H9 (cell line): ENCODE measurements around the gene PTMA. TPM values are rescaled to one million over a fixed set of nuclear protein-coding genes. Genes with fewer than 3 reads are reported as not detected.

Source experiments
- DNase-seq: peaks from one replicate; pipeline ENCODE4 v3.0.0-alpha.2; 2017
- H2AFZ ChIP-seq: one replicate; pipeline ENCODE4 v1.6.1; 2013; ENCODE audit warnings: mild to moderate bottlenecking, low read length, control low read depth, moderate library complexity
- H2AK5ac ChIP-seq: 2 replicates; pipeline ENCODE4 v1.6.1; 2013; ENCODE audit warnings: low read length, control low read depth, mixed read lengths; ENCODE audit not compliant: insufficient read length
- H2BK120ac ChIP-seq: one replicate; pipeline ENCODE4 v1.6.1; 2013; ENCODE audit warnings: low read depth, mild to moderate bottlenecking, low read length, control low read depth, inconsistent platforms; ENCODE audit not compliant: poor library complexity, severe bottlenecking
- H2BK12ac ChIP-seq: 2 replicates; pipeline ENCODE4 v1.6.1; 2013; ENCODE audit warnings: low read length, control low read depth, mixed read lengths, low read depth; ENCODE audit not compliant: insufficient read length
- H2BK15ac ChIP-seq: 2 replicates; pipeline ENCODE4 v1.6.1; 2013; ENCODE audit warnings: low read depth, low read length, control low read depth
- H2BK20ac ChIP-seq: one replicate; pipeline ENCODE4 v1.6.1; 2013; ENCODE audit warnings: low read depth, mild to moderate bottlenecking, low read length, control low read depth, inconsistent platforms; ENCODE audit not compliant: poor library complexity, severe bottlenecking
- H2BK5ac ChIP-seq: 2 replicates; pipeline ENCODE4 v1.6.1; 2013; ENCODE audit warnings: low read length, control low read depth, mixed read lengths; ENCODE audit not compliant: insufficient read length
- H3K14ac ChIP-seq: 2 replicates; pipeline ENCODE4 v1.6.1; 2013; ENCODE audit warnings: low read length, control low read depth; ENCODE audit not compliant: insufficient read depth
- H3K18ac ChIP-seq: 2 replicates; pipeline ENCODE4 v1.6.1; 2013; ENCODE audit warnings: low read depth, mild to moderate bottlenecking, mixed read lengths, low read length, control low read depth; ENCODE audit not compliant: insufficient read length
- H3K23ac ChIP-seq: 2 replicates; pipeline ENCODE4 v1.6.1; 2013; ENCODE audit warnings: low read length, control low read depth, mixed read lengths, low read depth; ENCODE audit not compliant: insufficient read length
- H3K23me2 ChIP-seq: 2 replicates; pipeline ENCODE4 v1.6.1; 2013; ENCODE audit warnings: low read depth, mild to moderate bottlenecking, mixed read lengths, low read length, control low read depth; ENCODE audit not compliant: insufficient read length, poor library complexity, severe bottlenecking
- H3K27ac ChIP-seq: 2 replicates; pipeline ENCODE4 v1.5.1; 2013; ENCODE audit warnings: low read length, control low read depth, mixed read lengths, low read depth; ENCODE audit not compliant: insufficient read length
- H3K27me3 ChIP-seq: 2 replicates; pipeline ENCODE4 v1.6.1; 2013; ENCODE audit warnings: low read length, control low read depth, inconsistent platforms; ENCODE audit not compliant: insufficient read depth
- H3K4ac ChIP-seq: 2 replicates; pipeline ENCODE4 v1.6.1; 2013; ENCODE audit warnings: low read depth, mild to moderate bottlenecking, control low read depth, inconsistent platforms, low read length, moderate library complexity
- H3K4me1 ChIP-seq: 2 replicates; pipeline ENCODE4 v1.6.1; 2013; ENCODE audit warnings: low read length, control low read depth, inconsistent platforms; ENCODE audit not compliant: insufficient read depth
- H3K4me2 ChIP-seq: 2 replicates; pipeline ENCODE4 v1.6.1; 2013; ENCODE audit warnings: low read length, control low read depth, mixed read lengths; ENCODE audit not compliant: insufficient read length, insufficient read depth
- H3K56ac ChIP-seq: 2 replicates; pipeline ENCODE4 v1.6.1; 2013; ENCODE audit warnings: low read depth, mild to moderate bottlenecking, mixed read lengths, low read length, control low read depth; ENCODE audit not compliant: insufficient read length
- H3K79me1 ChIP-seq: 2 replicates; pipeline ENCODE4 v1.6.1; 2013; ENCODE audit warnings: low read depth, mild to moderate bottlenecking, moderate library complexity, low read length, control low read depth, inconsistent platforms; ENCODE audit not compliant: insufficient read depth, poor library complexity, severe bottlenecking
- H3K79me2 ChIP-seq: 2 replicates; pipeline ENCODE4 v1.6.1; 2013; ENCODE audit warnings: low read length, control low read depth, inconsistent platforms; ENCODE audit not compliant: insufficient read depth
- H3K9ac ChIP-seq: 2 replicates; pipeline ENCODE4 v1.6.1; 2013; ENCODE audit warnings: low read length, control low read depth, mixed read lengths; ENCODE audit not compliant: insufficient read length; ENCODE audit errors: extremely low read depth
- H3K9me3 ChIP-seq: one replicate; pipeline ENCODE4 v1.6.1; 2013; ENCODE audit warnings: low read depth, low read length, inconsistent platforms; ENCODE audit not compliant: control insufficient read depth
- H3T11ph ChIP-seq: one replicate; pipeline ENCODE4 v1.6.1; 2013; ENCODE audit warnings: mild to moderate bottlenecking, low read length, control low read depth, inconsistent platforms
- H4K20me1 ChIP-seq: one replicate; pipeline ENCODE4 v1.6.1; 2013; ENCODE audit not compliant: control insufficient read depth, insufficient read length, insufficient read depth
- H4K5ac ChIP-seq: 2 replicates; pipeline ENCODE4 v1.6.1; 2013; ENCODE audit warnings: low read depth, mild to moderate bottlenecking, mixed read lengths, low read length, control low read depth; ENCODE audit not compliant: insufficient read length
- H4K8ac ChIP-seq: replicated peaks from 2 replicates; pipeline ENCODE4 v1.6.1; 2013; ENCODE audit warnings: low read length, control low read depth, mixed read lengths, low read depth; ENCODE audit not compliant: insufficient read length
- H4K91ac ChIP-seq: 2 replicates; pipeline ENCODE4 v1.6.1; 2013; ENCODE audit warnings: low read depth, mild to moderate bottlenecking, moderate library complexity, mixed read lengths, low read length, control low read depth; ENCODE audit not compliant: insufficient read length
- H3K27ac Mint-ChIP-seq, 3 experiments: 2 replicates in 2 of 3; 3 replicates in 1 of 3; pipeline ENCODE4 v1.8.0; 2020 to 2021; ENCODE audit warnings: mixed read lengths in 3 of 3, mild to moderate bottlenecking in 1 of 3, moderate library complexity in 1 of 3
- H3K27me3 Mint-ChIP-seq: 2 replicates; pipeline ENCODE4 v1.8.0; 2021; ENCODE audit warnings: low read depth, mild to moderate bottlenecking, moderate library complexity, mixed read lengths
- H3K36me3 Mint-ChIP-seq, 3 experiments: 2 replicates in 2 of 3; 3 replicates in 1 of 3; pipeline ENCODE4 v1.8.0; 2020 to 2021; ENCODE audit warnings: low read depth in 3 of 3, mixed read lengths in 3 of 3; ENCODE audit not compliant: insufficient read depth in 1 of 3
- H3K4me1 Mint-ChIP-seq, 2 experiments: 2 replicates each; pipeline ENCODE4 v1.8.0; 2020; ENCODE audit warnings: mixed read lengths in 2 of 2
- H3K4me3 Mint-ChIP-seq, 2 experiments: 2 replicates in 1 of 2; 3 replicates in 1 of 2; pipeline ENCODE4 v1.8.0; 2020 to 2021; ENCODE audit warnings: mild to moderate bottlenecking in 2 of 2, mixed read lengths in 2 of 2, moderate library complexity in 1 of 2
- H3K9me3 Mint-ChIP-seq, 2 experiments: 2 replicates in 1 of 2; 3 replicates in 1 of 2; pipeline ENCODE4 v1.8.0; 2020; ENCODE audit warnings: mild to moderate bottlenecking in 2 of 2, mixed read lengths in 2 of 2, moderate library complexity in 1 of 2
- CTCF ChIP-seq: fragments of 200-600 bp; sonication (generic); conservative IDR thresholded peaks from 3 replicates; pipeline ENCODE4 v1.8.0; 2021; ENCODE audit warnings: antibody characterized with exemption, mild to moderate bottlenecking
- WGBS: extraction: QIAGEN DNeasy Blood & Tissue Kit; methylation state at CpG from one replicate; pipeline ENCODE4 v1.1.7; 2013; ENCODE audit warnings: missing lambda C conversion rate, low lambda C conversion rate, mixed read lengths; ENCODE audit not compliant: insufficient read length; ENCODE audit errors: extremely low coverage; 5-methylcytosine and 5-hydroxymethylcytosine counted together
- total RNA-seq: library from RNA; stranded (reverse); gene quantifications from 2 replicates; pipeline ENCODE4 v1.2.1, GENCODE V29; 2021

The PTMA gene
- total RNA-seq, 1 experiment from 2014 or later: 1,963 TPM

GRCh38 chr2:231704017-231704416 is 4.3 kb upstream of the PTMA start:
- no peak overlapping the region for H4K8ac ChIP-seq
- H3K27ac ChIP-seq: no peak overlapping the region
- peaks cover 10% of the 10 kb centered on the region for H3K23me2 ChIP-seq
- TF ChIP-seq CTCF: no peak
- no peak for DNase-seq
- H3K79me2 ChIP-seq: peaks cover 5% of the 10 kb centered on the region; the same call in 1 of the 2 replicates
- H2AK5ac ChIP-seq: no peak overlapping the region
- H2BK120ac ChIP-seq: no peak overlapping the region
- H4K91ac ChIP-seq: no peak overlapping the region
- H3K14ac ChIP-seq: no peak overlapping the region
- no peak overlapping the region for H4K5ac ChIP-seq
- H2BK15ac ChIP-seq: no peak overlapping the region
- H2AFZ ChIP-seq: no peak overlapping the region
- no peak overlapping the region for H3K9ac ChIP-seq
- no peaks in the 10 kb centered on the region for H3K9me3 ChIP-seq
- H2BK5ac ChIP-seq: no peak overlapping the region
- no CpG with 5 or more reads among the region's 3 CpGs for WGBS
- no peak overlapping the region for H3K4ac ChIP-seq
- no peak overlapping the region for H3T11ph ChIP-seq
- Mint-ChIP-seq H3K4me1 (peaks cover 15 to 16% of the 10 kb centered on the region in 2 experiments), H3K36me3 (peaks cover 5 to 16% (median 10%) of the 10 kb centered on the region in 3 experiments), H3K9me3 (peaks cover 2 to 3% of the 10 kb centered on the region in 2 experiments; a peak in 4 of 5 replicates), H3K27me3 (peaks cover 5% of the 10 kb centered on the region), H3K27ac (no peak overlapping the region), H3K4me3 (no peak overlapping the region; a peak in 1 of 5 replicates)
- no peak overlapping the region for H3K56ac ChIP-seq
- H3K18ac ChIP-seq: no peak overlapping the region
- H2BK20ac ChIP-seq: no peak overlapping the region
- no peaks in the 10 kb centered on the region for H3K27me3 ChIP-seq
- H3K23ac ChIP-seq: no peak overlapping the region
- H3K79me1 ChIP-seq: no peaks in the 10 kb centered on the region
- H2BK12ac ChIP-seq: no peak overlapping the region
- H3K4me1 ChIP-seq: no peaks in the 10 kb centered on the region
- no peaks in the 10 kb centered on the region for H4K20me1 ChIP-seq
- no peak overlapping the region for H3K4me2 ChIP-seq
